GM10248 (cell line): ENCODE measurements around the gene LRP8.

Experiments
- CTCF ChIA-PET: fragments of 300-600 bp; sonication (Branson Sonifier 250); formaldehyde crosslinking; extraction: SDS; loops from one replicate; lab custom pipeline; 2021; ENCODE audit warnings: antibody characterized with exemption; lab: Yijun Ruan, JAX
- POLR2A ChIA-PET: fragments of 350-650 bp; sonication (Branson Sonifier 250); formaldehyde crosslinking; extraction: SDS; loops from one replicate; lab custom pipeline; 2020; ENCODE audit warnings: antibody characterized with exemption; lab: Yijun Ruan, JAX
- DNase-seq: peaks from one replicate; pipeline ENCODE4 v3.0.0; 2012; ENCODE audit errors: extremely low spot score
- TF ChIP-seq, protein P1 (sequence below): IDR thresholded peaks from 2 replicates; pipeline ENCODE4 v1.5.1; 2012; ENCODE audit warnings: mild to moderate bottlenecking, low read depth; ENCODE audit errors: extremely low read depth, missing control alignments, control extremely low read depth

LRP8 gene

DNA sequence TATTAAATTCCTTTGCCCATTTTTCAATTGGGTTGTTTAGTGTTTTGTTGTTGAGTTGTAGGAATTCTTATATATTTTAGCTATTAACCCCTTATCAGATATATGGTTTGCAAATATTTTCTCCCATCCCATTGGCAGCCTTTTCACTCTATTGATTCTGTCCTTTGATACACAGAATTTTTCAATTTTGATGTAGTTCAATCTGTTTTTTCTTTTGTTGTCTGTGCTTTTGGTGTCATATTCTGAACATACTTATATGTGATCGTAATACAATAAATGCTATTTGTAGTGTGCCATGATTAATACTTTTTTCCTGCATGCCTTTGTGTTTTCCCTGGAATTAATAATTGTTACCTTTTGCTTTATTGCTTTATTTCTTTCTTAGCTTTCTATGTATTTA lies 7.8 kb upstream of the LRP8 start:
- DNase-seq, result no peak
- ChIA-PET CTCF (interaction anchor here (1.1 to 2.5 kb wide), 4 partner anchors 9 to 58 kb away, joined by 3 to 13 read pairs (median 3); no protein-coding TSS in a partner anchor), POLR2A (no interaction called here)
- TF ChIP-seq, protein P1, sequence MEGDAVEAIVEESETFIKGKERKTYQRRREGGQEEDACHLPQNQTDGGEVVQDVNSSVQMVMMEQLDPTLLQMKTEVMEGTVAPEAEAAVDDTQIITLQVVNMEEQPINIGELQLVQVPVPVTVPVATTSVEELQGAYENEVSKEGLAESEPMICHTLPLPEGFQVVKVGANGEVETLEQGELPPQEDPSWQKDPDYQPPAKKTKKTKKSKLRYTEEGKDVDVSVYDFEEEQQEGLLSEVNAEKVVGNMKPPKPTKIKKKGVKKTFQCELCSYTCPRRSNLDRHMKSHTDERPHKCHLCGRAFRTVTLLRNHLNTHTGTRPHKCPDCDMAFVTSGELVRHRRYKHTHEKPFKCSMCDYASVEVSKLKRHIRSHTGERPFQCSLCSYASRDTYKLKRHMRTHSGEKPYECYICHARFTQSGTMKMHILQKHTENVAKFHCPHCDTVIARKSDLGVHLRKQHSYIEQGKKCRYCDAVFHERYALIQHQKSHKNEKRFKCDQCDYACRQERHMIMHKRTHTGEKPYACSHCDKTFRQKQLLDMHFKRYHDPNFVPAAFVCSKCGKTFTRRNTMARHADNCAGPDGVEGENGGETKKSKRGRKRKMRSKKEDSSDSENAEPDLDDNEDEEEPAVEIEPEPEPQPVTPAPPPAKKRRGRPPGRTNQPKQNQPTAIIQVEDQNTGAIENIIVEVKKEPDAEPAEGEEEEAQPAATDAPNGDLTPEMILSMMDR, result no peak

DNA sequence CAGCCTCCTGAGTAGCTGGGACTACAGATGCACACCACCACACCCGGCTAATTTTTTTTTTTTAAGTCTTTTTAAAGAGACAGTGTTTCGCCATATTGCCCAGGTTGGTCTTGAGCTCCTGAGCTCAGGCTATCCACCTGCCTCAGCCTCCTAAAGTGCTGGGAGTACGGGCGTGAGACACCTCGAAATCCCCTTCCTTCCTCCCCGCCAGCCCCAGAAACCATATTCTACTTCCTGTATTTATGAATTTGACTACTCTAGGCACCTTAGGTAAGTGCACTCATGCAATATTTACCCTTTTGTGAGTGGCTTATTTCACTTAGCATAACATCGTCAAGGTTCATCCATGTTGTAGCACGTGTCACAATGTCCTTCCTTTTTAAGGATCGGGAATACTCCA lies 6.9 kb upstream of the LRP8 start:
- ChIA-PET CTCF (interaction anchor here (1.1 to 2.5 kb wide), 3 partner anchors 8 to 11 kb away, joined by 3 to 13 read pairs (median 3); no protein-coding TSS in a partner anchor), POLR2A (no interaction called here)
- TF ChIP-seq, protein P1, result no peak
- peak; percentile 23 for DNase-seq

DNA sequence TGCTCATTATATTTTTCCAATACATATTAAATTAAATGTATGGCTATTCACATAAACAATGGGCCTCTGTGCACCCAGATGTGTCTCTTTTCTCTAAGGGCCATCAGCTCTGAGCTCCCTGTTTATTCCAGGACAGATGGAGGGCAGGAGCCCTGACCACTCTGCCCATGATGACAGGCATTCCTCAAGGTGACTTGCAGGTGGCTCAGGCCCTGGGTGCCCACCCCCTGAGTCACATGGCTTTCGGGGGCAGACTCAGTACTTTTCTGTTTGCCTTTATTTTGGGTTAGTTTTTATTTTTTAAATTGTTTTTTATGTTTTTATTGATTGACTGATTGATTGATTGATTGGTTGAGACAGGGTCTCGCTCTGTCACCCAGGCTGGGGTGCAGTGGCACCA lies 6.4 kb upstream of the LRP8 start:
- CTCF ChIA-PET, result interaction anchor here (2.5 kb wide), 1 partner anchor 10 kb away, joined by 13 read pairs; no protein-coding TSS in a partner anchor
- POLR2A ChIA-PET, result no interaction called here
- TF ChIP-seq, protein P1, result no peak
- peak; percentile 4 for DNase-seq

DNA sequence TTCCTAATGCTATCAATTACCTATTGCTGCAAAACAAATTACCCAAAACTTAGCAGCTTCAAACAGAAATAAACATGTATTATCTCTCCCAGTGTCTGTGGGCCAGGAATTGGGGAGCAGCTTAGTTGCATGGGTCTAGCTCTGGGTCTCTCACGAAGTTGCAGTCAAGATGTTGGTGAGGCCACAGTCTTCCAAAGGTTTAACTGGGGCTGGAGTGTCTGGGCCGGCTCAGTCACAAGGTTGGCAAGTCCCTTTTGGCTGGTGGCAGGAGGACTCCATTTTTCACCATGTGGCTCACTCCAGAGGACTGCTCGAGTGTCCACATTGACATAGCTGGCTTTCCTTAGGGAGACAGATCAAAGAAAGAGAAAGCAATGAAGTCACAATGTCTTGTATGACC lies 5.0 kb upstream of the LRP8 start:
- TF ChIP-seq, protein P1, result no peak
- DNase-seq, result no peak
- CTCF ChIA-PET, result interaction anchor here (1.4 kb wide), 1 partner anchor 61 kb away, joined by 5 read pairs; no protein-coding TSS in a partner anchor
- POLR2A ChIA-PET, result no interaction called here

DNA sequence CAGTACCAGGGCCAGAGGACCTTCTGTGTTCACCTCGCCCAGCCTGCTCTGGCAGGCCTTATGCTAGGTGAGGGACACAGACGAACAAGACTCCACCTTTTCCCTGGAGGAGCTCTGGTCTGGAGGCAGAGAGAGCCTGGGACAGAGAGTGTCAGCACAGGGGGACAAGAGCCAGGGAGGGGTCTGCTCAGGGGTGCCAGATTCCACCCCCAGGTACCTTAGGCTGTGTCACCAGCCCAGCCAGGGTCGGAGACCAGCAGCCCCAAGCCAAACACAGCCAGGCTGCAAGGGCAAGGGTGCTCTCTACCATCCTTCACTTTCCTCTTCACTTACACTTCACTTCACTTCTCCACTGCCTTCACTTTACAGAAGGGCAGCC lies 4.3 kb upstream of the LRP8 start:
- ChIA-PET CTCF (interaction anchor here (0.7 to 1.4 kb wide), 3 partner anchors 15 to 62 kb away, joined by 3 to 5 read pairs (median 3); no protein-coding TSS in a partner anchor), POLR2A (no interaction called here)
- TF ChIP-seq, protein P1, result no peak
- no peak for DNase-seq

DNA sequence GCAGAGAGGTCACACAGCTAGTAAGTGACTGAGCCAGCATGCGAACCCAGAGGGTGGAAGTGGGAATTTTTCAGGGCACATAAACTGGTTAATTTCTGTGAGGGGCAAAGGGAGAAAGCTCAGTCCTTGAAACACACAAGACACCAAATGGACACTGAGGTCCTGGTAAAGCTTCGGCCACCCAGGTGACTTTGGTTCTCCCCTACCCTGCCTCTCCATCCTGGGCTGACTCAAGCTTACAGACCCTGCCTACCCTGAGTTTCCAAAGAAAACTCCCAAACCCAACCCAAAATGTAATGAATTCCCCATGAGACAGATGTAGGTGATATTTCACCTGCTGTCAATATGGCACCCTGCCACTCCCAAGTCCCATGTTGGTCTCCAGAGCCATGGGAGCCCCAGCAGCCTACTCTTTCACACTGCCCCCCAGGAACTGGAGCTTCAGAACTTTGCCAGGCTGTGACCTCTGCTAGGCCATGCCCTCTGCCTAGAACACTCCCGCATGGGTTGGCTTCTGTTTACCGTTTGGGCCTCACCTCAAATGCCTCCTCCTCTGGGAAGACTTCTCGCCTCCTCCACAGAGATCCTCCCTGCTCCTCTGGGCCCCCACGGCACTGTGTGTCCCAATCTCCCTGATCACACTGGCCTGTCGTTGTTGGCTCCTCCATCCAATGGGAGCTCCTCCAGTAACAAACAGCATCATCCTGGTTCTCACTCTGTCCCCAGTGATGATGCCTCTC lies 3.7 kb upstream of the LRP8 start:
- TF ChIP-seq, protein P1, result no peak
- DNase-seq, result no peak
- CTCF ChIA-PET, result interaction anchor here (0.7 to 1.1 kb wide), 2 partner anchors 14 to 36 kb away, joined by 3 read pairs; no protein-coding TSS in a partner anchor
- POLR2A ChIA-PET, result interaction anchor here (0.6 kb wide), 1 partner anchor 35 kb away, joined by 3 read pairs; no protein-coding TSS in a partner anchor
